CD4-positive, alpha-beta T cell (primary cell): ENCODE data around the gene PRKCG. TPM values are rescaled to one million over a fixed set of nuclear protein-coding genes. Genes with fewer than 3 reads are reported as not detected.

ENCODE experiments used
- ATAC-seq: fragments of 200-7000 bp; cut with Tn5 transposase; one replicate; pipeline ENCODE4 v1.10.0; 2022; ENCODE audit warnings: mild to moderate bottlenecking; ENCODE audit not compliant: poor library complexity
- CTCF ChIA-PET: fragments of 350-600 bp; sonication (Branson Sonifier 250); formaldehyde crosslinking; loops from one replicate; lab custom pipeline; 2021; ENCODE audit warnings: antibody characterized with exemption, inconsistent platforms; lab: Charles Lee
- POLR2A ChIA-PET: fragments of 350-600 bp; sonication (Branson Sonifier 250); formaldehyde crosslinking; loops from one replicate; lab custom pipeline; 2021; ENCODE audit warnings: antibody characterized with exemption, inconsistent platforms; lab: Charles Lee
- DNase-seq, 14 experiments: peaks; one replicate each; pipeline ENCODE4 v3.0.0-alpha.2; 2013 to 2020; ENCODE audit warnings: mixed read lengths in 2 of 14
- H3K27ac ChIP-seq, 2 donors: one replicate each; pipeline versions ENCODE4 v1.5.1 to v1.7.0; 2013; ENCODE audit warnings: low read length in 2 of 2, low read depth in 1 of 2, mild to moderate bottlenecking in 1 of 2
- H3K27me3 ChIP-seq, 2 experiments: 1 replicate in 1 of 2; 2 replicates in 1 of 2; pipeline versions ENCODE4 v1.6.1 to v1.7.0; 2013; ENCODE audit warnings: low read length in 2 of 2, control low read depth in 1 of 2, mild to moderate bottlenecking in 1 of 2, moderate library complexity in 1 of 2; ENCODE audit not compliant: insufficient read depth in 2 of 2, control insufficient read depth in 1 of 2
- H3K36me3 ChIP-seq: one replicate; pipeline ENCODE4 v1.6.1; 2013; ENCODE audit warnings: low read length, control low read depth; ENCODE audit not compliant: insufficient read depth
- H3K4me1 ChIP-seq: one replicate; pipeline ENCODE4 v1.6.1; 2013; ENCODE audit warnings: low read length, control low read depth; ENCODE audit not compliant: insufficient read depth
- H3K4me3 ChIP-seq: one replicate; pipeline ENCODE4 v1.5.1; 2013; ENCODE audit warnings: mild to moderate bottlenecking, low read length, moderate library complexity
- H3K9me3 ChIP-seq, 2 experiments: 1 replicate in 1 of 2; 2 replicates in 1 of 2; pipeline versions ENCODE4 v1.6.1 to v1.7.0; 2013; ENCODE audit warnings: low read length in 2 of 2, mild to moderate bottlenecking in 2 of 2, control low read depth in 1 of 2, moderate library complexity in 1 of 2; ENCODE audit not compliant: control insufficient read depth in 1 of 2, insufficient read depth in 1 of 2
- H3K27ac Mint-ChIP-seq: one replicate; pipeline ENCODE4 v1.8.0; 2020; ENCODE audit warnings: mixed read lengths
- H3K27me3 Mint-ChIP-seq: one replicate; pipeline ENCODE4 v1.8.0; 2021; ENCODE audit warnings: mixed read lengths
- H3K36me3 Mint-ChIP-seq: one replicate; pipeline ENCODE4 v1.8.0; 2021; ENCODE audit warnings: low read depth, mixed read lengths
- H3K4me1 Mint-ChIP-seq: one replicate; pipeline ENCODE4 v1.8.0; 2021; ENCODE audit warnings: low read depth, mixed read lengths
- H3K4me3 Mint-ChIP-seq: one replicate; pipeline ENCODE4 v1.8.0; 2020; ENCODE audit warnings: mild to moderate bottlenecking, mixed read lengths
- H3K9me3 Mint-ChIP-seq: one replicate; pipeline ENCODE4 v1.8.0; 2020; ENCODE audit warnings: mixed read lengths
- CTCF ChIP-seq: fragments of 200-600 bp; IDR thresholded peaks from one replicate; pipeline ENCODE4 v1.8.0; 2022; ENCODE audit warnings: antibody characterized with exemption, mild to moderate bottlenecking
- intact Hi-C, 2 experiments: fragments of 100-400 bp; cut with DNase I in 1 of 2; cut with micrococcal nuclease in 1 of 2; formaldehyde crosslinking; loops; one replicate each; pipeline versions ENCODE4 v1.15.1 to v1.9.0; 2023 to 2025; cut with DNase I, micrococcal nuclease
- total RNA-seq, 174 experiments: library from RNA in 2 of 174; stranded (reverse) in 2 of 174; gene quantifications; one replicate each; pipeline ENCODE4 v1.2.3 and lab custom pipeline; 2021 to 2026

Gene PRKCG
- total RNA-seq, 2 experiments from 2014 or later, result 1.5 to 1.6 TPM

GRCh38 chr19:53871454-53871853, 10.5 kb upstream of the PRKCG start:
- Histone ChIP-seq H3K4me3 (no peak overlapping the region), H3K27me3 (no peaks in the 10 kb centered on the region), H3K27ac (peak overlapping the region in 1 of 2 donors; percentile 18), H3K9me3 (peaks cover 0 to 11% of the 10 kb centered on the region in 2 experiments), H3K4me1 (peaks cover 86% of the 10 kb centered on the region), H3K36me3 (peaks cover 38% of the 10 kb centered on the region)
- H3K4me3 Mint-ChIP-seq, result peak overlapping the region; percentile 84
- ChIA-PET POLR2A (no interaction called here), CTCF (no interaction called here)
- peak overlapping the region; percentile 89 for H3K27ac Mint-ChIP-seq
- DNase-seq, result peak in 3 of 14 experiments; percentile 34 to 54 (median 52)
- intact Hi-C loops, result no loop called here
- H3K4me1 Mint-ChIP-seq, result peaks cover 75% of the 10 kb centered on the region
- H3K27me3 Mint-ChIP-seq, result no peaks in the 10 kb centered on the region
- no peaks in the 10 kb centered on the region for H3K9me3 Mint-ChIP-seq
- TF ChIP-seq CTCF, result no peak
- no peak for ATAC-seq
- peaks cover 72% of the 10 kb centered on the region for H3K36me3 Mint-ChIP-seq

GRCh38 chr19:53872762-53873161, 9.2 kb upstream of the PRKCG start:
- POLR2A ChIA-PET, result interaction anchor here (0.8 to 1.0 kb wide), 2 partner anchors 9 to 38 kb away, joined by 3 to 8 read pairs; partner anchors contain the start of gene PRKCG
- Mint-ChIP-seq H3K27ac (peak overlapping the region; percentile 89), H3K27me3 (peaks cover 5% of the 10 kb centered on the region)

GRCh38 chr19:53873773-53874605, 8.0 kb upstream of the PRKCG start:
- Mint-ChIP-seq H3K4me3 (peak overlapping the region; percentile 59), H3K27me3 (peaks cover 7% of the 10 kb centered on the region), H3K9me3 (no peaks in the 10 kb centered on the region), H3K27ac (peak overlapping the region; percentile 89), H3K36me3 (peaks cover 67% of the 10 kb centered on the region), H3K4me1 (peaks cover 80% of the 10 kb centered on the region)
- Histone ChIP-seq H3K27ac (peak overlapping the region in 1 of 2 donors; percentile 65), H3K36me3 (peaks cover 39% of the 10 kb centered on the region), H3K27me3 (no peaks in the 10 kb centered on the region), H3K4me1 (peaks cover 93% of the 10 kb centered on the region), H3K9me3 (peaks cover 0 to 13% of the 10 kb centered on the region in 2 experiments), H3K4me3 (no peak overlapping the region)
- intact Hi-C loops, result no loop called here
- POLR2A ChIA-PET, result interaction anchor here (0.7 to 1.1 kb wide), 4 partner anchors 8 to 505 kb away, joined by 3 to 4 read pairs (median 3); no protein-coding TSS in a partner anchor
- no peak for ATAC-seq
- peak in 3 of 14 experiments; percentile 38 to 64 (median 52) for DNase-seq
- CTCF ChIA-PET, result no interaction called here
- no peak for TF ChIP-seq CTCF

More at GRCh38 chr19:53872762-53873161, 9.2 kb upstream of the PRKCG start:
- H3K4me1 Mint-ChIP-seq, result peaks cover 75% of the 10 kb centered on the region
- intact Hi-C loops, result no loop called here
- DNase-seq (peak in 1 of 14 experiments; percentile 48), ATAC-seq (no peak)
- TF ChIP-seq CTCF, result no peak
- CTCF ChIA-PET, result interaction anchor here (0.7 kb wide), 1 partner anchor 9 kb away, joined by 3 read pairs; the partner anchor contains the start of gene PRKCG
- no peak overlapping the region for H3K4me3 ChIP-seq
- H3K4me1 ChIP-seq, result peaks cover 90% of the 10 kb centered on the region
- no peaks in the 10 kb centered on the region for H3K9me3 Mint-ChIP-seq
- peaks cover 75% of the 10 kb centered on the region for H3K36me3 Mint-ChIP-seq
- no peak overlapping the region for H3K27ac ChIP-seq
- H3K36me3 ChIP-seq, result peaks cover 39% of the 10 kb centered on the region
- peak overlapping the region; percentile 59 for H3K4me3 Mint-ChIP-seq
- no peaks in the 10 kb centered on the region for H3K27me3 ChIP-seq
- H3K9me3 ChIP-seq, result peaks cover 0 to 11% of the 10 kb centered on the region in 2 experiments
